IMR-90 (cell line): Measurements from ENCODE around the gene AMBN.

Source experiments
- BHLHE40 ChIP-seq: fragments of 150-350 bp; IDR thresholded peaks from 2 replicates; pipeline ENCODE4 v1.6.1; 2016; ENCODE audit warnings: mild to moderate bottlenecking, low read depth, low read length
- CEBPB ChIP-seq: IDR thresholded peaks from 2 replicates; pipeline ENCODE4 v1.6.1; 2012; ENCODE audit warnings: low read depth, low read length, improper control_type of control experiment
- CTCF ChIP-seq: conservative IDR thresholded peaks from 2 replicates; pipeline ENCODE4 v1.5.1; 2012; ENCODE audit warnings: mild to moderate bottlenecking, low read depth, low read length, improper control_type of control experiment
- ELK1 ChIP-seq: fragments of 150-350 bp; IDR thresholded peaks from 2 replicates; pipeline ENCODE4 v1.6.1; 2016; ENCODE audit warnings: low read depth, mild to moderate bottlenecking, low read length, moderate library complexity, borderline replicate concordance
- FOS ChIP-seq: fragments of 150-350 bp; IDR thresholded peaks from 2 replicates; pipeline ENCODE4 v1.6.1; 2016; ENCODE audit warnings: low read depth, low read length
- MXI1 ChIP-seq: IDR thresholded peaks from 2 replicates; pipeline ENCODE4 v1.6.1; 2012; ENCODE audit warnings: low read depth, mild to moderate bottlenecking, low read length, moderate library complexity, borderline replicate concordance
- POLR2A ChIP-seq: IDR thresholded peaks from 2 replicates; pipeline ENCODE4 v1.6.1; 2012; ENCODE audit warnings: mild to moderate bottlenecking, low read depth, low read length
- RAD21 ChIP-seq: IDR thresholded peaks from 2 replicates; pipeline ENCODE4 v1.6.1; 2012; ENCODE audit warnings: low read length, improper control_type of control experiment
- RFX5 ChIP-seq: IDR thresholded peaks from 2 replicates; pipeline ENCODE4 v1.8.0; 2012; ENCODE audit warnings: low read depth, mild to moderate bottlenecking, low read length, moderate library complexity
- SMC3 ChIP-seq: fragments of 150-350 bp; IDR thresholded peaks from 2 replicates; pipeline ENCODE4 v1.6.1; 2016; ENCODE audit warnings: low read depth, mild to moderate bottlenecking, antibody characterized with exemption, low read length, moderate library complexity
- USF2 ChIP-seq: fragments of 150-350 bp; IDR thresholded peaks from 2 replicates; pipeline ENCODE4 v1.6.1; 2017; ENCODE audit warnings: mild to moderate bottlenecking, antibody characterized with exemption, low read length, low read depth

GRCh38 chr4:70571772-70572171 is 20.3 kb upstream of the AMBN start:
- TF ChIP-seq CTCF (no peak), CEBPB (no peak), POLR2A (no peak), RAD21 (no peak), RFX5 (no peak), BHLHE40 (no peak), ELK1 (no peak), FOS (no peak), MXI1 (no peak), USF2 (no peak), SMC3 (no peak)
